Astrocyte (in vitro differentiated cells and primary cell): ENCODE data around the gene FAM124A. TPM values are rescaled to one million over a fixed set of nuclear protein-coding genes. Genes with fewer than 3 reads are reported as not detected.

Experiments used
- DNase-seq: peaks from one replicate; pipeline ENCODE4 v3.0.0-alpha.2; 2010; ENCODE audit warnings: low read depth
- FAIRE-seq: peaks from 2 replicates; lab custom pipeline; 2011; peaks lifted over from hg19 to GRCh38; lab: Jason Lieb, UNC
- H2AFZ ChIP-seq: 2 replicates; pipeline ENCODE4 v1.6.0; 2012; ENCODE audit warnings: low read depth, low read length, inconsistent platforms
- H3K27ac ChIP-seq: 2 replicates; pipeline ENCODE4 v1.5.1; 2011; ENCODE audit warnings: low read depth, low read length, inconsistent platforms
- H3K27me3 ChIP-seq: 2 replicates; pipeline ENCODE4 v1.6.0; 2011; ENCODE audit warnings: low read length, inconsistent platforms; ENCODE audit not compliant: insufficient read depth
- H3K36me3 ChIP-seq: 2 replicates; pipeline ENCODE4 v1.5.1; 2011; ENCODE audit warnings: low read length, inconsistent platforms; ENCODE audit not compliant: insufficient read depth
- H3K4me1 ChIP-seq: 2 replicates; pipeline ENCODE4 v1.5.1; 2011; ENCODE audit warnings: low read length, inconsistent platforms; ENCODE audit not compliant: insufficient read depth
- H3K4me2 ChIP-seq: 2 replicates; pipeline ENCODE4 v1.6.0; 2012; ENCODE audit warnings: low read length, inconsistent platforms
- H3K4me3 ChIP-seq: 2 replicates; pipeline ENCODE4 v1.5.1; 2011; ENCODE audit warnings: low read depth, mild to moderate bottlenecking, low read length, inconsistent platforms; ENCODE audit not compliant: insufficient read depth
- H3K79me2 ChIP-seq: 2 replicates; pipeline ENCODE4 v1.6.0; 2012; ENCODE audit warnings: mild to moderate bottlenecking, low read length, inconsistent platforms; ENCODE audit not compliant: insufficient read depth
- H3K9ac ChIP-seq: 2 replicates; pipeline ENCODE4 v1.6.0; 2012; ENCODE audit warnings: mild to moderate bottlenecking, low read length, inconsistent platforms
- H3K9me3 ChIP-seq: 2 replicates; pipeline ENCODE4 v1.5.1; 2012; ENCODE audit warnings: low read depth, mild to moderate bottlenecking, low read length, inconsistent platforms; ENCODE audit not compliant: insufficient read depth
- H4K20me1 ChIP-seq: 2 replicates; pipeline ENCODE4 v1.6.0; 2012; ENCODE audit warnings: low read length, inconsistent platforms; ENCODE audit not compliant: insufficient read depth
- H3K27ac Mint-ChIP-seq: one replicate; pipeline ENCODE4 v1.8.0; 2021; ENCODE audit warnings: mild to moderate bottlenecking, mixed read lengths; ENCODE audit not compliant: unreplicated experiment
- H3K27me3 Mint-ChIP-seq: one replicate; pipeline ENCODE4 v1.8.0; 2021; ENCODE audit warnings: low read depth, mixed read lengths; ENCODE audit not compliant: unreplicated experiment
- H3K36me3 Mint-ChIP-seq: one replicate; pipeline ENCODE4 v1.8.0; 2021; ENCODE audit warnings: low read depth, mixed read lengths; ENCODE audit not compliant: unreplicated experiment
- H3K4me1 Mint-ChIP-seq: one replicate; pipeline ENCODE4 v1.8.0; 2021; ENCODE audit warnings: low read depth, mixed read lengths; ENCODE audit not compliant: unreplicated experiment
- H3K4me3 Mint-ChIP-seq: one replicate; pipeline ENCODE4 v1.8.0; 2021; ENCODE audit warnings: mild to moderate bottlenecking, moderate library complexity, mixed read lengths; ENCODE audit not compliant: unreplicated experiment
- H3K9me3 Mint-ChIP-seq: one replicate; pipeline ENCODE4 v1.8.0; 2021; ENCODE audit warnings: mild to moderate bottlenecking, mixed read lengths; ENCODE audit not compliant: unreplicated experiment
- EZH2 ChIP-seq: IDR thresholded peaks from 2 replicates; pipeline ENCODE4 v1.6.1; 2012; ENCODE audit warnings: mild to moderate bottlenecking, low read length, inconsistent platforms; ENCODE audit not compliant: insufficient read depth
- total RNA-seq: library from RNA; stranded (reverse); gene quantifications from 2 replicates; pipeline ENCODE4 v1.2.1, GENCODE V29; 2021
- TF ChIP-seq, protein P1 (sequence below): IDR thresholded peaks from 2 replicates; pipeline ENCODE4 v1.5.1; 2011; ENCODE audit warnings: low read depth, mild to moderate bottlenecking, inconsistent platforms, low read length, moderate library complexity; ENCODE audit not compliant: insufficient read depth

FAM124A gene
- total RNA-seq, 1 donor from 2014 or later = 1.1 TPM

GRCh38 chr13:51245583-51245982 lies 23.4 kb downstream of the FAM124A start:
- no peak for FAIRE-seq
- Mint-ChIP-seq H3K27ac (no peak overlapping the region), H3K9me3 (peaks cover 7% of the 10 kb centered on the region), H3K4me3 (no peak overlapping the region), H3K36me3 (no peaks in the 10 kb centered on the region), H3K27me3 (peaks cover 15% of the 10 kb centered on the region), H3K4me1 (peaks cover 3% of the 10 kb centered on the region)
- Histone ChIP-seq H3K27ac (no peak overlapping the region), H3K27me3 (peaks cover 31% of the 10 kb centered on the region), H3K4me3 (no peak overlapping the region), H3K4me1 (peaks cover 4% of the 10 kb centered on the region), H3K36me3 (no peaks in the 10 kb centered on the region), H2AFZ (no peak overlapping the region), H3K79me2 (no peaks in the 10 kb centered on the region), H4K20me1 (no peaks in the 10 kb centered on the region), H3K9ac (no peak overlapping the region), H3K4me2 (no peak overlapping the region), H3K9me3 (no peaks in the 10 kb centered on the region)
- TF ChIP-seq, protein P1, sequence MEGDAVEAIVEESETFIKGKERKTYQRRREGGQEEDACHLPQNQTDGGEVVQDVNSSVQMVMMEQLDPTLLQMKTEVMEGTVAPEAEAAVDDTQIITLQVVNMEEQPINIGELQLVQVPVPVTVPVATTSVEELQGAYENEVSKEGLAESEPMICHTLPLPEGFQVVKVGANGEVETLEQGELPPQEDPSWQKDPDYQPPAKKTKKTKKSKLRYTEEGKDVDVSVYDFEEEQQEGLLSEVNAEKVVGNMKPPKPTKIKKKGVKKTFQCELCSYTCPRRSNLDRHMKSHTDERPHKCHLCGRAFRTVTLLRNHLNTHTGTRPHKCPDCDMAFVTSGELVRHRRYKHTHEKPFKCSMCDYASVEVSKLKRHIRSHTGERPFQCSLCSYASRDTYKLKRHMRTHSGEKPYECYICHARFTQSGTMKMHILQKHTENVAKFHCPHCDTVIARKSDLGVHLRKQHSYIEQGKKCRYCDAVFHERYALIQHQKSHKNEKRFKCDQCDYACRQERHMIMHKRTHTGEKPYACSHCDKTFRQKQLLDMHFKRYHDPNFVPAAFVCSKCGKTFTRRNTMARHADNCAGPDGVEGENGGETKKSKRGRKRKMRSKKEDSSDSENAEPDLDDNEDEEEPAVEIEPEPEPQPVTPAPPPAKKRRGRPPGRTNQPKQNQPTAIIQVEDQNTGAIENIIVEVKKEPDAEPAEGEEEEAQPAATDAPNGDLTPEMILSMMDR = no peak
- TF ChIP-seq EZH2 = no peak
- DNase-seq = no peak

- FAIRE-seq (no peak), DNase-seq (no peak)
- H3K27ac Mint-ChIP-seq = no peak overlapping the region
- Histone ChIP-seq H2AFZ (no peak overlapping the region), H3K9me3 (no peaks in the 10 kb centered on the region), H3K27me3 (peaks cover 28% of the 10 kb centered on the region), H3K4me1 (peaks cover 4% of the 10 kb centered on the region), H3K4me3 (no peak overlapping the region), H3K79me2 (no peaks in the 10 kb centered on the region), H3K9ac (no peak overlapping the region), H4K20me1 (no peaks in the 10 kb centered on the region), H3K27ac (no peak overlapping the region), H3K36me3 (no peaks in the 10 kb centered on the region), H3K4me2 (no peak overlapping the region)
- no peak overlapping the region for H3K4me3 Mint-ChIP-seq
- H3K9me3 Mint-ChIP-seq = peaks cover 7% of the 10 kb centered on the region
- TF ChIP-seq EZH2 = no peak
- TF ChIP-seq, protein P1 = no peak
- no peaks in the 10 kb centered on the region for H3K36me3 Mint-ChIP-seq
- peaks cover 3% of the 10 kb centered on the region for H3K4me1 Mint-ChIP-seq
- peaks cover 10% of the 10 kb centered on the region for H3K27me3 Mint-ChIP-seq
These were observed 23.8 kb downstream of the FAM124A start for GRCh38 chr13:51246025-51246417.

DNA sequence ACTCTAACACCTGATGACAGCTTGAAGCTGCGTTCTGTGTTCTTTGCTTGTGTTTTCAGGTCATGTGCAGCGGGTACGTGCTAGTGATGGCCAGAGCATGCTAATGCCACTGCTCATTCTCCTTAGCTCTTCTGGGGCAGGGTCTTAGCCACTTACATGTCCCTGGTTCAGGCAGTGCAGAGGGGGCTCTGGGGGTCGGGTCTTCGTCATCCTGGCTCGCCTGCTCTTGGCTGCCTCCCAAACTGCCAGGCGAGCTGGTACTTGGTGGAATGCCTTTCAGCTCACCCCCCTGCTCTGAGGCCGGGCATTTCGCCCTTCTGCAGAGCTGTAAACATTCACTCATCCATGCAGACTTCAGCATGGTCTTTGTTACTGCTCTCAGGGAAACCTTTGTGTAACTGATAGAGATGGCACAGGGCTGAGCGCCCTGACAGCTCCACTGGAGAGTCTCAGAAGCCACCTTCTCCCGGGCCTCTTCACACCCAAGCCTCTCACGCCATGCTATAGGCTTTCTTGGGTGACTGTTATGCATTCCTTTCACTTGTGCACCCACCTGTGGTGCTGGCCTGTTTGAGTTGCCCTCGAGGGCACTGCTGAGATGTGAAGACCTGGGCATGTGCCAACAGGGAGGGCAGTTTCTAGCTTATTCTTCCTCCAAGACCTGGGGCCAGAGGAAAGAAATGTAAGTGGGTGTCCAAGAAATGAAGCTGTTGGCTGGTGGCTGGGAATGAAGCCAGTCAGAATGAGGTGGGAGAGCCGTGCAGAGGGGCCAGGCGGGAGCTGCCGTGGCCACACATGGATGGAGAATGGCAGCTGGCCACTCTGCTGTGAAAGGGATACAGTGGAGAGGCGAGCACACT lies 24.4 kb downstream of the FAM124A start:
- H3K4me2 ChIP-seq = no peak overlapping the region
- H3K4me3 Mint-ChIP-seq = no peak overlapping the region
- no peak overlapping the region for H3K27ac ChIP-seq
- no peak for DNase-seq
- peaks cover 25% of the 10 kb centered on the region for H3K27me3 ChIP-seq
- H4K20me1 ChIP-seq = no peaks in the 10 kb centered on the region
- H3K79me2 ChIP-seq = no peaks in the 10 kb centered on the region
- H3K9me3 ChIP-seq = no peaks in the 10 kb centered on the region
- H3K36me3 Mint-ChIP-seq = no peaks in the 10 kb centered on the region
- no peak overlapping the region for H3K4me3 ChIP-seq
- H3K27ac Mint-ChIP-seq = no peak overlapping the region
- no peak overlapping the region for H3K9ac ChIP-seq
- H3K36me3 ChIP-seq = no peaks in the 10 kb centered on the region
- no peak overlapping the region for H2AFZ ChIP-seq
- peaks cover 4% of the 10 kb centered on the region for H3K4me1 ChIP-seq
- no peak for FAIRE-seq
- H3K4me1 Mint-ChIP-seq = peaks cover 3% of the 10 kb centered on the region
- TF ChIP-seq, protein P1 = no peak
- TF ChIP-seq EZH2 = no peak
- peaks cover 7% of the 10 kb centered on the region for H3K9me3 Mint-ChIP-seq
- H3K27me3 Mint-ChIP-seq = peaks cover 9% of the 10 kb centered on the region
